Spinal cord (tissue), 10 donors: ENCODE results near the gene TRIM37. TPM values are rescaled to one million over a fixed set of nuclear protein-coding genes. Genes with fewer than 3 reads are reported as not detected.

Source experiments
- DNase-seq, 6 donors: peaks; one replicate each; pipeline versions ENCODE4 v3.0.0 to v3.0.0-alpha.2; 2013 to 2015; ENCODE audit warnings: low spot score in 6 of 6, low read depth in 4 of 6
- H3K27ac ChIP-seq: one replicate; pipeline ENCODE4 v1.5.1; 2013; ENCODE audit warnings: low read depth, low read length, control low read depth
- H3K27me3 ChIP-seq: one replicate; pipeline ENCODE4 v1.6.1; 2013; ENCODE audit warnings: low read length; ENCODE audit not compliant: control insufficient read depth, insufficient read depth
- H3K36me3 ChIP-seq: one replicate; pipeline ENCODE4 v1.6.1; 2013; ENCODE audit warnings: low read length; ENCODE audit not compliant: control insufficient read depth, insufficient read depth
- H3K4me1 ChIP-seq: one replicate; pipeline ENCODE4 v1.6.1; 2013; ENCODE audit warnings: low read length; ENCODE audit not compliant: control insufficient read depth, insufficient read depth
- H3K4me3 ChIP-seq: one replicate; pipeline ENCODE4 v1.5.1; 2013; ENCODE audit warnings: low read depth, low read length, control low read depth
- H3K9me3 ChIP-seq: one replicate; pipeline ENCODE4 v1.6.1; 2013; ENCODE audit warnings: low read length; ENCODE audit not compliant: control insufficient read depth, insufficient read depth
- WGBS: methylation state at CpG from one replicate; pipeline ENCODE4 v1.1.5; 2013; ENCODE audit warnings: missing lambda C conversion rate; ENCODE audit not compliant: insufficient coverage; 5-methylcytosine and 5-hydroxymethylcytosine counted together
- polyA plus RNA-seq, 2 donors: library from polyadenylated mRNA; unstranded; fragments of 120-200 nt; gene quantifications; one replicate each; pipeline ENCODE4 v1.2.1, GENCODE V29; 2013; ENCODE audit not compliant: insufficient read length in 2 of 2
- total RNA-seq, 2 donors: library from RNA; depleted of rRNA in 1 of 2; stranded (reverse); fragments of 120-200 nt in 1 of 2; fragments of >200 nt in 1 of 2; gene quantifications; one replicate each; pipeline versions ENCODE4 v1.2.3 to v1.2.4, GENCODE V29; 2013 to 2014
- donor health status: healthy.

The TRIM37 gene
- total and polyA plus RNA-seq, 4 donors: 50.6 to 94.4 (median 67.8) TPM

DNA sequence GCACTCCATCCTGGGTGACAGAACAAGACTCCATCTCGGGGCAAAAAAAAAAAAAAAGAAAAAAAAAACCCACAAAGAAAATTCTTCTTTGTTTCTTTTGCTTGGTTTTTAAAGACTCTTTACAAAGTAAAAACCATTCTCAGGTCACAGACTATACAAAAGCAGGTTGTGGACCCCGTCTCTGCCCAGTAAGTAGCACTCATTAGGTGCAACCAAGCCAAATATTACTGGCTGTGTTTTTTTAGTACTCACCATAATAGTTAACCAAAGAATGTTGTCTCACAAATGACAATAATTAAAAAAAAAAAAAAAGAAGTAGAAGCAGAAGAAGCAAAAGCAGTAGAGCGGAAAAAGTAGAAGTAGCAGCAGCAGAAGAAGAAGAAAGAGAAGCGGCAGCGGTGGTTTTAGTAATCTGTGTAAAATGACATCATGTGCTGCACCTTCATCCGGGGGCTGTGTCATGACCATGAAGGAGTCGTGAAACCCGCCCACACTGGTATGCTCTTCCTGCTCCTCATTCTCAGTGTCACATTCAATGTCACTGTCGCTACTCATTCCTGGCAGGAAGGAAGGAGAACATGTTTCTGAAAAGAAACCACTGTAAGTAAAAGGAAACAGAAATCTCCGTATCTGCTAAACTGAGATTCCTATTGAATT lies 105.4 kb downstream of the TRIM37 start:
- Histone ChIP-seq H3K27me3 (no peaks in the 10 kb centered on the region), H3K4me1 (no peaks in the 10 kb centered on the region), H3K9me3 (no peaks in the 10 kb centered on the region), H3K27ac (no peak overlapping the region), H3K4me3 (no peak overlapping the region), H3K36me3 (peaks cover 4% of the 10 kb centered on the region)
- DNase-seq: no peak
- 93% methylated on average over 3 of the region's 10 CpGs for WGBS

DNA sequence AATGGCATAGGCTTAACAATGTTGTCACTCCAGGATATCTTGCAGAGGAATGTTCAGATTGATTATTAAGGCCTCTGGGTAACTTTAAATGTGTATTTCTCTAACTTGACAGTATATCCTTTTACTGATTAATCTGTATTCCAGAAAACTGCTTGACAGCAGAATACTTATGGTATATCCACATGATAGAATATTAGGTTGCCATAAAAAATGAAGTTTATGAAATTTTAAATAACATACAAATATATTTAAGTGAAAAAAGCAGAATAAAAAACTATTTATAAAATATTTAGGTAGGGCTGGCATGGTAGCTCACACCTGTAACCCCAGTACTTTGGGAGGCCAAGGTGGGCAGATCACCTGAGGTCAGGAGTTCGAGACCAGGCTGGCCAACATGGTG lies 106.7 kb downstream of the TRIM37 start:
- no peak overlapping the region for H3K4me3 ChIP-seq
- H3K27me3 ChIP-seq: no peaks in the 10 kb centered on the region
- H3K27ac ChIP-seq: no peak overlapping the region
- no peaks in the 10 kb centered on the region for H3K9me3 ChIP-seq
- WGBS: no CpG with 5 or more reads among the region's 1 CpG
- no peak for DNase-seq
- H3K36me3 ChIP-seq: peaks cover 8% of the 10 kb centered on the region
- no peaks in the 10 kb centered on the region for H3K4me1 ChIP-seq

DNA sequence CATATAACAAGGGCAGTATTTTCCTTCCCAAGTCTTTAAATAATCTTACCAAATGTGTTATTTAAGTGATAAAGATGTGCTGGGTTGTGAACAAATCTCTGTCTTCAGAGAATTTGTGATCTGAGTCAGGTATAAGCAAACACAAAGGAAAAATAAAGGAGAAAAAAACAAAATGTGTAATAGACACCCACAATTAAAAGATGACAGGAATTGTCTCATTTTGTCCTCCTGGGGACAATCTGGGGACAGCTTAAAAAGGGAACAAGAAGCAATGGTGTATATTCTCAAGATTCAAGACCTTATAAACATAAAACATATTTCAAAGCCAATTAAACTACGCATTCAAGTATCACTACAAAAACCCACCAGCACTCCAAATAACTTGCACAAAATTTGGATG lies 107.2 kb downstream of the TRIM37 start:
- no peak for DNase-seq
- no peaks in the 10 kb centered on the region for H3K4me1 ChIP-seq
- no peak overlapping the region for H3K27ac ChIP-seq
- no peaks in the 10 kb centered on the region for H3K9me3 ChIP-seq
- WGBS: no CpG with 5 or more reads among the region's 1 CpG
- no peaks in the 10 kb centered on the region for H3K27me3 ChIP-seq
- peaks cover 8% of the 10 kb centered on the region for H3K36me3 ChIP-seq
- no peak overlapping the region for H3K4me3 ChIP-seq

DNA sequence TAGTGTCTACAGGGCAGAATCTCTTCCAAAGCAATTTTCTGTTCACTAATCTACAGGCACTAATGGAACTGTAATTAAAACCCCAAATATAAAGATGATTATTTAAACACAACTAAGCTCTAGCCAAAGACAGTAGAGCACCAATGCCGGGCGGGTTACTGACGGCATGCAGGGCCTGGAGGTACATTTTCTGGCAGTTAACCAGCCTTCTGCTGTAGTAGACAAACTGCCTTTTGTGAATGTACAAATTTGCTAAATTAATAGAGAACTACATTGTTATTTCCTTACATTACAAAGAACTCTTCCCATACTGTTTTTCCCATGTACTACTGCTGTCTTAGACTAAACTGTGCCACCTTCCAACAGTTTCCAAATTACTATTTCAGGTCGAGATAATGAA lies 107.8 kb downstream of the TRIM37 start:
- 80% methylated on average over 1 of the region's 4 CpGs for WGBS
- no peaks in the 10 kb centered on the region for H3K9me3 ChIP-seq
- H3K27me3 ChIP-seq: no peaks in the 10 kb centered on the region
- H3K27ac ChIP-seq: no peak overlapping the region
- no peak overlapping the region for H3K4me3 ChIP-seq
- H3K36me3 ChIP-seq: peaks cover 8% of the 10 kb centered on the region
- no peaks in the 10 kb centered on the region for H3K4me1 ChIP-seq
- DNase-seq: no peak

DNA sequence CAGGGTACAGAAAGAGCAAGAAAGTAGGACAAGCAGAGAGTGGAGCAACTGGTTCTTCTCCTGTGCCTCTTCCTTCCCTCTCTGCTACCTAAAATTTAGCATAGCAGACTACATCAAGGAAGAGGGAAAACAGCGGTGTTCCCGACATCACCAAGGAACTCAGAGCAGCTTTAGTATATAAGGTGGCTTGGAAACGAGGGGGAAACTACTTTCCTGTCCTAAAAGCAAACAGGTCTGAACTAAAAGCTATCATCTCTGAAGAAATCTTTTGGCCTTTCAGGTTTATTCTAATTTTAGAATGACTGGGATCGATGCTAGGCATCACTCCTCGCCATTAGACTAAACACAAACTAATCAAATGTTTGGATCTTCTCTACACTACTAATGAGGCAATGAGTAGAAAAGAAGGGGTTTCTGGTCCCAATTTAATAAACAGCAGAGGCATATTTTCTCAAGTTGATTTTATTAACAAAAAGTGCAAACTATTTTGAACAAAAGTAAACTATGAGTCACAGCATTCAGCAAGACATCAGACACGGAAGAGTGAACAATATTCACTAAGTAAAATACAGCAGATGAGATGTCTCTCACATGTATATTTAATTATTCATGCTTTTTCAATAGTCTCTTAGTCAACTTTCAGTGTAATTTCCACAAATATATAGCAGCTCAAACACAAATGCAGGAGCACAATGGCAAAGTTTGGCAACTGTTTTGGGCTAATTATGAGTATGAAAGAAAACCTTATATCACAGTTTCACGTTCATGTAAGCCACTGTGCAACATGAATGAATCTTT lies 108.7 kb downstream of the TRIM37 start:
- no peaks in the 10 kb centered on the region for H3K27me3 ChIP-seq
- H3K4me3 ChIP-seq: no peak overlapping the region
- no peaks in the 10 kb centered on the region for H3K4me1 ChIP-seq
- H3K27ac ChIP-seq: no peak overlapping the region
- peaks cover 8% of the 10 kb centered on the region for H3K36me3 ChIP-seq
- DNase-seq: no peak
- WGBS: no CpG with 5 or more reads among the region's 7 CpGs
- no peaks in the 10 kb centered on the region for H3K9me3 ChIP-seq

DNA sequence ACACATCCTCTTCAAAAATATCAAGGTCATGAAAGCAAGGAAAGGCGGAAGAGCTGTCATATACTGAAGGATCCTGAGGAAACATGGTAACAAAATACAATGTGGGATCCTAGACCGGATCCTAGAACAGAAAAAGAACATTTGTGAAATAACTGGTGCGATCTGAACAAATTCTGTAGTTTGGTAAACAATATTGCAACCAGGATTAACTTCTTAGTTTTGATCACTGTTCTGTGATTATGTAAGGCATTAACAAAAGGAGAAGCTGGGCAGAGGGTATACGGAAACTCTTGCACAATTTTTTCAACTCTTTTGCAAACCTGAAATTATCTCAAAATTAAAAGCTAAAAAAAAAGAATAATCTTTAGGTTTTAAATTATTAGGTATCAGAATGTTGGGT lies 109.7 kb downstream of the TRIM37 start:
- Histone ChIP-seq H3K4me3 (no peak overlapping the region), H3K27ac (no peak overlapping the region), H3K9me3 (no peaks in the 10 kb centered on the region), H3K36me3 (peaks cover 8% of the 10 kb centered on the region), H3K4me1 (no peaks in the 10 kb centered on the region), H3K27me3 (no peaks in the 10 kb centered on the region)
- no peak for DNase-seq
- 100% methylated on average over 2 of the region's 4 CpGs for WGBS

DNA sequence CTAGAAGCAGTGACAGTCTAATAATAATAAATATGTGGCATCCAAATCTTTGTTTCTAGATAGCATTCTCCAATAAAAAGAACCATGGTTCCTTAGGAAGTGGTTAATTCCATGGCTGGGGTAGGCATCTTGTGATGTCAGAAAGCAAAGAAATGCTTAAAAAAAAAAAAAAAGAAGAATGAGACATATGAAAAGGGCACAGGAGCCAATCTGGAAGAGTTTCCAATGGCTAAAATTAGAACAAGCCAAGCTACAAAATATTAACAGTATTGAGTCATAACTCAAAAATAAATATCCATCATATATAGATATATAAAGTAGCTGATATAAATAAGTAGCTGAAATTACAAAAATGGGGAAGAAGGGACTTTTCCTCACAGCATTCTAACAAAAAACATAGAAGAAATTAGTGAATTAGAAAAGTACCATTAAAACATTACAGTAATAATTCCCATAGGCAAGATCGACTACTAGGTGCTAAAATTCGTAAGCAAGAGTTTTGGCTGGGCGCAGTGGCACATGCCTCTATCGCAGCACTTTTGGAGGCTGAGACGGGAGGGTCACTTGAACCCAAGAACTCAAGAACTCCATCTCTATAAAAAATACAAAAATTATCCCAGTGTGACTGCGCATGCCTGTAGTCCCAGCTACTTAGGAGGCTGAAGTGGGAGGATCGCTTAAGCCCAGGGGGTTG lies 111.3 kb downstream of the TRIM37 start:
- no peak for DNase-seq
- 96% methylated on average over 4 of the region's 7 CpGs for WGBS
- peaks cover 7% of the 10 kb centered on the region for H3K36me3 ChIP-seq

DNA sequence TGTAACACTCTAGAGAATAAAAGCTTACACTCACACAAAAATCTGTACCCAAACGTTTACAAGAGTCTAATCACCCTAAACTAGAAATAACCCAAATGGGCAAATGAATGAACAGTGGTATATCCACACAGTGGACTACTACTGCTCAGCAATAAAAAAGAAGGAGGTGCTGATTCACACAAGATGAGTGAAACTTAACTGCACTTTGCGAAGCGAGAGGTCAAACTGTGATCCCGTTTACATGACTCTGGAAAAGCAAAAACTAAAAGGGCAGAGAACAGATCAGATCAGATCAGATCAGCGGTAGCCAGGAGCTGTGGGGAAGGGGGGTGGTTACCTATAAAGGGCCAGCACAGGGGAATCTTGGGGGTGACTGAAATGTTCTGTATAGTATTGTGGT lies 113.4 kb downstream of the TRIM37 start:
- Histone ChIP-seq H3K27me3 (no peaks in the 10 kb centered on the region), H3K4me1 (no peaks in the 10 kb centered on the region), H3K27ac (no peak overlapping the region), H3K36me3 (peaks cover 8% of the 10 kb centered on the region), H3K9me3 (no peaks in the 10 kb centered on the region), H3K4me3 (no peak overlapping the region)
- no peak for DNase-seq
- 75% methylated on average over 4 of the region's 5 CpGs for WGBS

More for the DNA sequence above, 111.3 kb downstream of the TRIM37 start:
- Histone ChIP-seq H3K4me1 (no peaks in the 10 kb centered on the region), H3K4me3 (no peak overlapping the region), H3K27me3 (no peaks in the 10 kb centered on the region), H3K9me3 (no peaks in the 10 kb centered on the region), H3K27ac (no peak overlapping the region)

DNA sequence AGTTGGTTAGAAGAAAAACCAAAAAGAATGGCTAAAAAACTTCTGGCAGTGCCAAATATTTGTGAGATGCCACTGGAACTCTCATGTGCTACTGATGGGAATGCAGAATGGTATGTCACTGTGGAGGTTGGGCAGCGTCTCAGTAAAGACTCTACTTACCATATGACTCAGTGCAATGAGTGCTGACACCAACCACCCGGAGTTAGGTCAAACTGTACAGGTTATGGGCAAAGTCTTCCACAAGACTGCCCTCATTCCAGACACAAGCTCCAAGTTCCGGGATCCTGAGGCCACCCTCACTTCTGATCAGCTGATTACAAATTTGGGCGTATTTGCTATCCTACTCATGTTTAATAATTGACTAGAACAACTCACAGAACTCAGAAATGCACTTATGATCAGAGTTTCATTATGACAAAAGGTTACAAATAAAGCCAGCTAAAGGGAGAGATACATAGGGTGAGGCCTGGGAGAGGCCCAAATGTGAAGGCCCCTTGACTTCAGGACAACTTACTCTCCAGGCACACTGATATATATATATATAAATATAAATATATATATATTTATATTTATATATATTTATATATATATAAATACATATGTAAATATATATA lies 114.9 kb downstream of the TRIM37 start:
- Histone ChIP-seq H3K27ac (no peak overlapping the region), H3K36me3 (peaks cover 8% of the 10 kb centered on the region), H3K4me3 (no peak overlapping the region), H3K9me3 (no peaks in the 10 kb centered on the region), H3K27me3 (no peaks in the 10 kb centered on the region), H3K4me1 (no peaks in the 10 kb centered on the region)
- no peak for DNase-seq
- 95% methylated on average over 2 of the region's 4 CpGs for WGBS
